SK-N-SH (cell line): Measurements from ENCODE around the gene ABCC12. TPM values are rescaled to one million over a fixed set of nuclear protein-coding genes. Genes with fewer than 3 reads are reported as not detected.

Experiments used
- CTCF ChIA-PET: fragments of 300-600, 350-600 bp; formaldehyde crosslinking; extraction: SDS; loops from one replicate; lab custom pipeline; 2021; lab: Yijun Ruan, JAX
- POLR2A ChIA-PET: fragments of 350-600 bp; sonication (Branson Sonifier 250); formaldehyde crosslinking; extraction: SDS; loops from one replicate; lab custom pipeline; 2020; ENCODE audit warnings: antibody characterized with exemption, inconsistent platforms; lab: Yijun Ruan, JAX
- DNase-seq: peaks from one replicate; pipeline ENCODE4 v3.0.0; 2012
- H2AFZ ChIP-seq: fragments of 200-600 bp; sonication (generic); 2 replicates; pipeline ENCODE4 v1.8.1; 2016; ENCODE audit warnings: antibody characterized with exemption, mild to moderate bottlenecking, low read depth
- H3F3A ChIP-seq: fragments of 200-600 bp; sonication (generic); replicated peaks from 2 replicates; pipeline ENCODE3; 2016; ENCODE audit warnings: antibody characterized with exemption, mild to moderate bottlenecking; ENCODE audit not compliant: insufficient read depth
- H3K27ac ChIP-seq, 2 experiments: fragments of 200-500 bp in 1 of 2; fragments of 200-600 bp in 1 of 2; sonication (Bioruptor generic) in 1 of 2; sonication (generic), shearing (Covaris generic) in 1 of 2; 2 replicates each; pipeline versions ENCODE4 v1.5.1 to v1.6.1; 2014 to 2016; ENCODE audit warnings: low read depth in 2 of 2, inconsistent platforms in 1 of 2, low read length in 1 of 2, mild to moderate bottlenecking in 1 of 2, mixed read lengths in 1 of 2
- H3K27me3 ChIP-seq: fragments of 200-600 bp; sonication (generic), shearing (Covaris generic); 2 replicates; pipeline ENCODE4 v1.6.1; 2016; ENCODE audit warnings: mixed run types; ENCODE audit not compliant: insufficient read depth
- H3K36me3 ChIP-seq, 2 experiments: fragments of 200-500 bp in 1 of 2; fragments of 200-600 bp in 1 of 2; sonication (Bioruptor generic) in 1 of 2; sonication (generic) in 1 of 2; replicated peaks in 1 of 2; 2 replicates each; pipeline versions ENCODE3 to v1.5.1; 2014 to 2016; ENCODE audit warnings: low read length in 1 of 2, mild to moderate bottlenecking in 1 of 2; ENCODE audit not compliant: insufficient read depth in 2 of 2, control insufficient read depth in 1 of 2
- H3K4me1 ChIP-seq, 2 experiments: fragments of 200-500 bp in 1 of 2; fragments of 200-600 bp in 1 of 2; sonication (Bioruptor generic) in 1 of 2; sonication (generic), shearing (Covaris generic) in 1 of 2; 2 replicates each; pipeline versions ENCODE4 v1.5.1 to v1.6.1; 2014 to 2016; ENCODE audit warnings: low read depth in 1 of 2, low read length in 1 of 2, mixed run types in 1 of 2; ENCODE audit not compliant: insufficient read depth in 2 of 2, control insufficient read depth in 1 of 2
- H3K4me2 ChIP-seq: fragments of 200-600 bp; sonication (generic), shearing (Covaris generic); 2 replicates; pipeline ENCODE4 v1.6.1; 2017; ENCODE audit warnings: mixed run types
- H3K4me3 ChIP-seq, 2 experiments: fragments of 200-500 bp in 1 of 2; fragments of 200-600 bp in 1 of 2; sonication (Bioruptor generic) in 1 of 2; sonication (generic), shearing (Covaris generic) in 1 of 2; 2 replicates each; pipeline versions ENCODE4 v1.5.1 to v1.8.1; 2014 to 2016; ENCODE audit warnings: low read depth in 2 of 2, inconsistent platforms in 1 of 2, low read length in 1 of 2, mild to moderate bottlenecking in 1 of 2, mixed read lengths in 1 of 2, moderate library complexity in 1 of 2
- H3K79me2 ChIP-seq: fragments of 200-600 bp; sonication (generic); 2 replicates; pipeline ENCODE4 v1.8.1; 2017; ENCODE audit warnings: mild to moderate bottlenecking; ENCODE audit not compliant: insufficient read depth
- H3K9ac ChIP-seq: fragments of 200-600 bp; sonication (generic); 2 replicates; pipeline ENCODE4 v1.6.1; 2017; ENCODE audit warnings: mixed run types
- H3K9me2 ChIP-seq: fragments of 200-600 bp; sonication (generic); 2 replicates; pipeline ENCODE4 v1.6.1; 2017; ENCODE audit warnings: mixed run types
- H3K9me3 ChIP-seq: fragments of 200-600 bp; sonication (generic); 2 replicates; pipeline ENCODE4 v1.6.1; 2017; ENCODE audit warnings: mixed run types, mild to moderate bottlenecking, moderate library complexity
- H4K20me1 ChIP-seq: fragments of 200-600 bp; sonication (generic); 2 replicates; pipeline ENCODE4 v1.6.1; 2017; ENCODE audit warnings: mild to moderate bottlenecking, mixed run types; ENCODE audit not compliant: insufficient read depth
- CHD2 ChIP-seq: fragments of 150-350 bp; IDR thresholded peaks from 2 replicates; pipeline ENCODE4 v1.6.1; 2018; ENCODE audit warnings: low read length; ENCODE audit not compliant: partially characterized antibody
- CTCF ChIP-seq: fragments of 200-600 bp; sonication (generic); IDR thresholded peaks from 2 replicates; pipeline ENCODE4 v1.6.1; 2017; ENCODE audit warnings: antibody characterized with exemption, mild to moderate bottlenecking, moderate library complexity
- EP300 ChIP-seq, 2 experiments: IDR thresholded peaks; 2 replicates each; pipeline versions ENCODE4 v1.4.0 to v1.6.1; 2012; ENCODE audit warnings: borderline replicate concordance in 1 of 2, low read depth in 1 of 2, low read length in 1 of 2
- EZH2phosphoT487 ChIP-seq: fragments of 200-600 bp; sonication (generic); IDR thresholded peaks from 2 replicates; pipeline ENCODE4 v1.6.1; 2017; ENCODE audit warnings: low read depth, mixed run types, mild to moderate bottlenecking, antibody characterized with exemption, moderate library complexity, borderline replicate concordance
- FOSL2 ChIP-seq: IDR thresholded peaks from 2 replicates; pipeline ENCODE4 v1.4.0; 2012; ENCODE audit warnings: low read depth, mild to moderate bottlenecking, moderate library complexity, borderline replicate concordance
- FOXJ3 ChIP-seq: sonication (generic); formaldehyde crosslinking; IDR thresholded peaks from 2 replicates; pipeline ENCODE4 v1.5.1; 2020; ENCODE audit warnings: mild to moderate bottlenecking, missing genetic modification reagents
- GABPA ChIP-seq: IDR thresholded peaks from 2 replicates; pipeline ENCODE4 v1.4.0; 2012; ENCODE audit warnings: low read depth, mild to moderate bottlenecking
- GATA2 ChIP-seq: sonication (generic); formaldehyde crosslinking; IDR thresholded peaks from 2 replicates; pipeline ENCODE4 v1.5.0; 2020; ENCODE audit warnings: mild to moderate bottlenecking, missing genetic modification reagents
- JUND ChIP-seq: IDR thresholded peaks from 2 replicates; pipeline ENCODE4 v1.4.0; 2012
- MAX ChIP-seq: IDR thresholded peaks from 2 replicates; pipeline ENCODE4 v1.4.0; 2012; ENCODE audit warnings: low read depth
- MXI1 ChIP-seq: IDR thresholded peaks from 2 replicates; pipeline ENCODE4 v1.6.1; 2012; ENCODE audit warnings: mild to moderate bottlenecking, low read depth, low read length, improper control_type of control experiment
- NRF1 ChIP-seq: IDR thresholded peaks from 2 replicates; pipeline ENCODE4 v1.6.1; 2012; ENCODE audit warnings: low read depth, mild to moderate bottlenecking, low read length
- RXRA ChIP-seq: IDR thresholded peaks from 2 replicates; pipeline ENCODE4 v1.4.0; 2012; ENCODE audit warnings: low read depth, mild to moderate bottlenecking, borderline replicate concordance
- SIN3A ChIP-seq: IDR thresholded peaks from 2 replicates; pipeline ENCODE4 v1.6.1; 2012; ENCODE audit warnings: low read depth, mild to moderate bottlenecking, low read length, moderate library complexity, borderline replicate concordance
- TCF12 ChIP-seq: IDR thresholded peaks from 2 replicates; pipeline ENCODE4 v1.4.0; 2012
- USF1 ChIP-seq: IDR thresholded peaks from 2 replicates; pipeline ENCODE4 v1.4.0; 2012; ENCODE audit warnings: low read depth, borderline replicate concordance
- USF2 ChIP-seq: fragments of 150-350 bp; IDR thresholded peaks from 2 replicates; pipeline ENCODE4 v1.6.1; 2017; ENCODE audit warnings: antibody characterized with exemption, low read length, low read depth, borderline replicate concordance
- YY1 ChIP-seq: IDR thresholded peaks from 2 replicates; pipeline ENCODE4 v1.4.0; 2012; ENCODE audit warnings: low read depth, mild to moderate bottlenecking
- ZBTB33 ChIP-seq: IDR thresholded peaks from 2 replicates; pipeline ENCODE4 v1.4.0; 2012; ENCODE audit warnings: low read depth, borderline replicate concordance
- WGBS: methylation state at CpG from one replicate; pipeline ENCODE4 v1.1.6; 2017; ENCODE audit warnings: low lambda C conversion rate; 5-methylcytosine and 5-hydroxymethylcytosine counted together
- polyA plus RNA-seq, 3 experiments: library from polyadenylated mRNA; depleted of rRNA; stranded (reverse); fragments of >200 nt; gene quantifications; 2 replicates each; pipeline ENCODE4 v1.2.3, GENCODE V29; 2012
- TF ChIP-seq, protein P1 (sequence below): IDR thresholded peaks from 2 replicates; pipeline ENCODE4; 2012
- TF ChIP-seq, protein P2 (sequence below): fragments of 150-350 bp; IDR thresholded peaks from 2 replicates; pipeline ENCODE4 v1.6.1; 2016; ENCODE audit warnings: mild to moderate bottlenecking, low read depth, low read length

The ABCC12 gene
- polyA plus RNA-seq, 1 of the 3 experiments (the other 2 are of a cell fraction) = not detected

GRCh38 chr16:48128769-48129168 lies 27.0 kb downstream of the ABCC12 start (continued):
- no peak for TF ChIP-seq ZBTB33
- TF ChIP-seq JUND = no peak

DNA sequence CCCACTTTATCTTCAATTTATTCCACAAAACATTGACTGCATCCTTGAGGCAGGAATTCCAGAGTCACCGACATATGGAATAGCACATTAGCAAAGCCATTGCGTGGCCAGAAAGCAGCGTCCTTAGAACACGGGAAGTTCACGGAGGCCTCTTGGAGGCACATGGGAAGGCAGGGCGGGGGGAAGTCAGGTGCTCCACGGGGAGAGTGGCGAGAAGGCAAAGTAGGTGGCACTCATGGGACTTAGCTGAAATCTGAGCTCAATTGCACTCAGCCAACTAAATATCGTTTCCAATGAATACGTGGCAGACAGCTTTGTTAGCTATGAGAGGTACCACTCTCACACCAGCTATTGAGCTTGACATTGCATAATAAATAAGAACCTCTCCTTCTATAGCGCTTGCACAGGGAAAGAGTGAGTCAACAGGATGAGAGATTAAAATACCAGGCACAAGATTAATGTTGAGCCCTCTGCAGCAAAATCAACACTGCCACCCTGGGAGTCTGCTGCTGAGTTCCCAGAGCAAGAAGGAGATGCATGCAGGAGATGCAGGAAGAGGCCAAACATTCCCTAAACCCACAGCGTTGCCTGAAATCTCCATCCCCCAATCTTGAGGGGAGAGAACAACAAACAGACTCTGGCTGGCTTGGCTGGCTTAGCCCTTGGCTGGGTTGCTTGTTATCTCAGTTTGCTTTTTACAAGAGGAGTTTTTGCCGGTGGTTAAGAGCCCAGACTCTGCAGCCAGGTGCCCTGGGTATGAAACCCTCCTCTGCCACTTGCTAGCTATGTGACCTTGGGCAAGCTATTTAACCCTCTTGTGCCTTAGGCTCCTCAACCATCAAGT lies 28.8 kb downstream of the ABCC12 start:
- CTCF ChIA-PET = interaction anchor here (1.2 to 2.0 kb wide), 4 partner anchors 10 to 72 kb away, joined by 4 to 7 read pairs (median 5); partner anchors contain the start of gene ABCC12
- Histone ChIP-seq H3K4me1 (peaks cover 0 to 27% of the 10 kb centered on the region in 2 experiments; a peak in 3 of 4 replicates), H3K79me2 (no peaks in the 10 kb centered on the region), H2AFZ (no peak overlapping the region), H3F3A (peaks cover 23% of the 10 kb centered on the region), H3K36me3 (no peaks in the 10 kb centered on the region), H3K9me3 (no peaks in the 10 kb centered on the region), H3K27me3 (no peaks in the 10 kb centered on the region), H3K9ac (peak overlapping the region; percentile 64; the same call in 1 of the 2 replicates), H3K4me3 (no peak overlapping the region), H3K27ac (peak overlapping the region; percentile 62 to 98; a peak in 3 of 4 replicates), H3K4me2 (peak overlapping the region; percentile 64), H4K20me1 (no peaks in the 10 kb centered on the region), H3K9me2 (no peaks in the 10 kb centered on the region)
- 47% methylated on average over 13 of the region's 13 CpGs for WGBS
- POLR2A ChIA-PET = no interaction called here
- no peak for DNase-seq
- TF ChIP-seq RXRA = peak; percentile 90; the same call in 1 of the 2 replicates
- peak; percentile 26; the same call in 1 of the 2 replicates for TF ChIP-seq MAX
- no peak for TF ChIP-seq GATA2
- no peak for TF ChIP-seq YY1
- TF ChIP-seq JUND = peak; percentile 97
- no peak for TF ChIP-seq NRF1
- no peak for TF ChIP-seq FOXJ3 (CRISPR knock-in tag)
- peak; percentile 72; the same call in 1 of the 2 replicates for TF ChIP-seq SIN3A
- no peak for TF ChIP-seq CTCF
- TF ChIP-seq CHD2 = no peak
- 0 out of 2 replicates have a peak, but pooled peaks have one; percentile 5 for TF ChIP-seq USF1
- TF ChIP-seq EP300 (IDR thresholded peaks at IDR 0.05; ENCODE audit: borderline replicate concordance in 1 of 2, low read depth in 1 of 2, low read length in 1 of 2) = peak; percentile 66 to 96; a peak in 3 of 4 replicates
- TF ChIP-seq USF2 = no peak
- TF ChIP-seq, protein P1, sequence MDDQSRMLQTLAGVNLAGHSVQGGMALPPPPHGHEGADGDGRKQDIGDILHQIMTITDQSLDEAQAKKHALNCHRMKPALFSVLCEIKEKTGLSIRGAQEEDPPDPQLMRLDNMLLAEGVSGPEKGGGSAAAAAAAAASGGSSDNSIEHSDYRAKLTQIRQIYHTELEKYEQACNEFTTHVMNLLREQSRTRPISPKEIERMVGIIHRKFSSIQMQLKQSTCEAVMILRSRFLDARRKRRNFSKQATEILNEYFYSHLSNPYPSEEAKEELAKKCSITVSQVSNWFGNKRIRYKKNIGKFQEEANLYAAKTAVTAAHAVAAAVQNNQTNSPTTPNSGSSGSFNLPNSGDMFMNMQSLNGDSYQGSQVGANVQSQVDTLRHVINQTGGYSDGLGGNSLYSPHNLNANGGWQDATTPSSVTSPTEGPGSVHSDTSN = peak; percentile 97
- TF ChIP-seq, protein P2, sequence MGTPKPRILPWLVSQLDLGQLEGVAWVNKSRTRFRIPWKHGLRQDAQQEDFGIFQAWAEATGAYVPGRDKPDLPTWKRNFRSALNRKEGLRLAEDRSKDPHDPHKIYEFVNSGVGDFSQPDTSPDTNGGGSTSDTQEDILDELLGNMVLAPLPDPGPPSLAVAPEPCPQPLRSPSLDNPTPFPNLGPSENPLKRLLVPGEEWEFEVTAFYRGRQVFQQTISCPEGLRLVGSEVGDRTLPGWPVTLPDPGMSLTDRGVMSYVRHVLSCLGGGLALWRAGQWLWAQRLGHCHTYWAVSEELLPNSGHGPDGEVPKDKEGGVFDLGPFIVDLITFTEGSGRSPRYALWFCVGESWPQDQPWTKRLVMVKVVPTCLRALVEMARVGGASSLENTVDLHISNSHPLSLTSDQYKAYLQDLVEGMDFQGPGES = no peak
- no peak for TF ChIP-seq GABPA
- TF ChIP-seq MXI1 = no peak
- TF ChIP-seq EZH2phosphoT487 = no peak
- TF ChIP-seq TCF12 = peak; percentile 92
- peak; percentile 93 for TF ChIP-seq FOSL2
